ENCODE results near the gene TRPM7. TPM values are rescaled to one million over a fixed set of nuclear protein-coding genes. Genes with fewer than 3 reads are reported as not detected.

The TRPM7 gene
- total RNA-seq, 1 experiment from 2014 or later, result 49.6 TPM

- no peak for TF ChIP-seq EZH2 (IDR thresholded peaks at IDR 0.05; ENCODE audit: borderline replicate concordance, low read depth, low read length, poor library complexity, severe bottlenecking)
- TF ChIP-seq CTCF (conservative IDR thresholded peaks at IDR 0.05; ENCODE audit: low read depth, low read length), result no peak
- Histone ChIP-seq H3K27ac (ENCODE audit: low read depth, low read length, poor library complexity, severe bottlenecking) (no peak overlapping the region), H3K27me3 (replicated peaks; ENCODE audit: insufficient read depth, low read depth, low read length, poor library complexity) (no peaks in the 10 kb centered on the region), H3K4me1 (ENCODE audit: insufficient read depth, low read length, poor library complexity, severe bottlenecking) (no peaks in the 10 kb centered on the region), H3K36me3 (ENCODE audit: insufficient read depth, low read length, poor library complexity, severe bottlenecking) (peaks cover 54% of the 10 kb centered on the region), H3K4me3 (ENCODE audit: low read depth, low read length, poor library complexity, severe bottlenecking) (no peak overlapping the region), H3K9me3 (ENCODE audit: low read depth, low read length, poor library complexity, severe bottlenecking) (no peaks in the 10 kb centered on the region)
- POLR2A ChIA-PET (ENCODE audit: low non-redundant PET), result no interaction called here
- intact Hi-C loops (cut with micrococcal nuclease; ENCODE audit: unreplicated experiment), result no loop called here
- CTCF ChIA-PET, result no interaction called here
- BruUV-seq (replicated peaks), result no TSS peak
- DNase-seq (ENCODE audit: low spot score), result no peak
Measured at GRCh38 chr15:50636146-50636545, 50.5 kb downstream of the TRPM7 start.

DNA sequence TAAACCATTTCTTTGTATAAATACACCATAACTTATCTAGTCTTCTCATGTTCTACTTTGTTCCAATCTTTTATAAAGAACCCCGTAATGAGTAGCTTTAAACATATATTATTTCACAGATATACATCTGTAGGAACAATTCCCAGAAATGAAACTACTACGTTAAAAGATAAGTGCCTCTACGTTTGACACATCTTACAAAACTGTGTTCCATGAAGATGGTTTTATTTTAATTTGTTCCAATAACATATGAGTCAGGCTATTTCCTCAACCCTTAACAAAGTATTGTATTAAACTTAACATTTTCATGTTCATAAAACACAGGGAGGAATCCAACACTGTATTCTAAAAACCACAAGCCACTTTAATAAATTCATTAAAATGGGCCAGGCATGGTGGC is 52.9 kb downstream of the TRPM7 start:
- ChIA-PET CTCF (no interaction called here), POLR2A (ENCODE audit: low non-redundant PET) (no interaction called here)
- Histone ChIP-seq H3K27ac (ENCODE audit: low read depth, low read length, poor library complexity, severe bottlenecking) (no peak overlapping the region), H3K27me3 (replicated peaks; ENCODE audit: insufficient read depth, low read depth, low read length, poor library complexity) (no peaks in the 10 kb centered on the region), H3K36me3 (ENCODE audit: insufficient read depth, low read length, poor library complexity, severe bottlenecking) (peaks cover 66% of the 10 kb centered on the region), H3K4me3 (ENCODE audit: low read depth, low read length, poor library complexity, severe bottlenecking) (no peak overlapping the region), H3K9me3 (ENCODE audit: low read depth, low read length, poor library complexity, severe bottlenecking) (no peaks in the 10 kb centered on the region), H3K4me1 (ENCODE audit: insufficient read depth, low read length, poor library complexity, severe bottlenecking) (no peaks in the 10 kb centered on the region)
- DNase-seq (ENCODE audit: low spot score), result no peak
- TF ChIP-seq CTCF (conservative IDR thresholded peaks at IDR 0.05; ENCODE audit: low read depth, low read length) (no peak), EZH2 (IDR thresholded peaks at IDR 0.05; ENCODE audit: borderline replicate concordance, low read depth, low read length, poor library complexity, severe bottlenecking) (no peak)
- no TSS peak for BruUV-seq (replicated peaks)
- intact Hi-C loops (cut with micrococcal nuclease; ENCODE audit: unreplicated experiment), result no loop called here

- no peak overlapping the region for H3K4me3 ChIP-seq (ENCODE audit: low read depth, low read length, poor library complexity, severe bottlenecking)
- H3K36me3 ChIP-seq (ENCODE audit: insufficient read depth, low read length, poor library complexity, severe bottlenecking), result peaks cover 55% of the 10 kb centered on the region
- intact Hi-C loops (cut with micrococcal nuclease; ENCODE audit: unreplicated experiment), result no loop called here
- TF ChIP-seq CTCF (conservative IDR thresholded peaks at IDR 0.05; ENCODE audit: low read depth, low read length), result no peak
- TF ChIP-seq EZH2 (IDR thresholded peaks at IDR 0.05; ENCODE audit: borderline replicate concordance, low read depth, low read length, poor library complexity, severe bottlenecking), result no peak
- no peaks in the 10 kb centered on the region for H3K27me3 ChIP-seq (replicated peaks; ENCODE audit: insufficient read depth, low read depth, low read length, poor library complexity)
- DNase-seq (ENCODE audit: low spot score), result no peak
- H3K4me1 ChIP-seq (ENCODE audit: insufficient read depth, low read length, poor library complexity, severe bottlenecking), result no peaks in the 10 kb centered on the region
- CTCF ChIA-PET, result no interaction called here
- no peaks in the 10 kb centered on the region for H3K9me3 ChIP-seq (ENCODE audit: low read depth, low read length, poor library complexity, severe bottlenecking)
- H3K27ac ChIP-seq (ENCODE audit: low read depth, low read length, poor library complexity, severe bottlenecking), result no peak overlapping the region
- POLR2A ChIA-PET (ENCODE audit: low non-redundant PET), result interaction anchor here (0.6 kb wide), 1 partner anchor 45 kb away, joined by 5 read pairs; no protein-coding TSS in a partner anchor
- BruUV-seq (replicated peaks), result no TSS peak
Measured at GRCh38 chr15:50628421-50628820, 58.2 kb downstream of the TRPM7 start.
